ENCODE data around the gene PAN3. TPM values are rescaled to one million over a fixed set of nuclear protein-coding genes. Genes with fewer than 3 reads are reported as not detected.

The PAN3 gene
- total RNA-seq, 4 donors from 2014 or later: 5.5 to 14.7 (median 9.4) TPM

- no peak for ATAC-seq
- intact Hi-C loops (cut with DNase I; ENCODE audit: low total_unique reads): no loop called here
- no peak for DNase-seq
- no peaks in the 10 kb centered on the region for H3K4me1 ChIP-seq
- H3K9me3 ChIP-seq: no peaks in the 10 kb centered on the region
- no peak overlapping the region for H3K27ac ChIP-seq
- TF ChIP-seq CTCF (IDR thresholded peaks at IDR 0.05 in 4 of 5, conservative IDR thresholded peaks at IDR 0.05 in 1 of 5) (no peak), POLR2A (IDR thresholded peaks at IDR 0.05) (no peak)
- in situ Hi-C loops (cut with MboI; ENCODE audit: low sequenced_read_pairs in 4 of 4): no loop called here
- H3K27me3 ChIP-seq: no peaks in the 10 kb centered on the region
- peaks cover 0 to 8% of the 10 kb centered on the region in 2 donors for H3K36me3 ChIP-seq
- no peak overlapping the region for H3K4me3 ChIP-seq
Measured at GRCh38 chr13:28173793-28174192, 35.4 kb downstream of the PAN3 start.

DNA sequence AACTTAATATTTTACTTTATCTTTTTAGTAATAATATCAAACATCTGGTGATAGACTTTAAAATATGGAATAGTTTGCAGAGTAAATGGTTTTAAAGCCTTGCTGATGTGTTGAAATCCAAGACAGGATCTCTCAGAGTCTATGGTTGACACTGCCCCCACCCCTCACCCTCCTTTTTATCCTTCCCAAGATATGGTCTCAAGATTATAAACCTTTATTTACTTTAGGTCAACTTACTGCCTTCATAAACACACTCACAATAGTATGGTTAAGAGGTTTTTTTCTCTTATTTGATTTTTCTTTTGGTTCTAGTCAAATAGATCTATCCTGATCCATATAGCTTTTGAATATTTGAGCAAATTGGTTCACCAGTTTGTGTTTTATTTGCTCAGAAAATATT is 39.0 kb downstream of the PAN3 start:
- Histone ChIP-seq H3K27me3 (no peaks in the 10 kb centered on the region), H3K27ac (no peak overlapping the region), H3K9me3 (no peaks in the 10 kb centered on the region), H3K36me3 (peaks cover 0 to 8% of the 10 kb centered on the region in 2 donors), H3K4me1 (no peaks in the 10 kb centered on the region), H3K4me3 (no peak overlapping the region)
- DNase-seq: no peak
- intact Hi-C loops (cut with DNase I; ENCODE audit: low total_unique reads) (no loop called here), in situ Hi-C loops (cut with MboI; ENCODE audit: low sequenced_read_pairs in 4 of 4) (no loop called here)
- TF ChIP-seq POLR2A (IDR thresholded peaks at IDR 0.05): no peak
- TF ChIP-seq CTCF (IDR thresholded peaks at IDR 0.05 in 4 of 5, conservative IDR thresholded peaks at IDR 0.05 in 1 of 5): no peak
- no peak for ATAC-seq

GRCh38 chr13:28177877-28178276 is 39.5 kb downstream of the PAN3 start:
- no peaks in the 10 kb centered on the region for H3K27me3 ChIP-seq
- in situ Hi-C loops (cut with MboI; ENCODE audit: low sequenced_read_pairs in 4 of 4) (no loop called here), intact Hi-C loops (cut with DNase I; ENCODE audit: low total_unique reads) (no loop called here)
- no peak for DNase-seq
- H3K9me3 ChIP-seq: no peaks in the 10 kb centered on the region
- H3K36me3 ChIP-seq: peaks cover 0 to 8% of the 10 kb centered on the region in 2 donors
- no peak overlapping the region for H3K4me3 ChIP-seq
- no peak overlapping the region for H3K27ac ChIP-seq
- ATAC-seq: no peak
- H3K4me1 ChIP-seq: no peaks in the 10 kb centered on the region
- TF ChIP-seq POLR2A (IDR thresholded peaks at IDR 0.05) (no peak), CTCF (IDR thresholded peaks at IDR 0.05 in 4 of 5, conservative IDR thresholded peaks at IDR 0.05 in 1 of 5) (no peak)

DNA sequence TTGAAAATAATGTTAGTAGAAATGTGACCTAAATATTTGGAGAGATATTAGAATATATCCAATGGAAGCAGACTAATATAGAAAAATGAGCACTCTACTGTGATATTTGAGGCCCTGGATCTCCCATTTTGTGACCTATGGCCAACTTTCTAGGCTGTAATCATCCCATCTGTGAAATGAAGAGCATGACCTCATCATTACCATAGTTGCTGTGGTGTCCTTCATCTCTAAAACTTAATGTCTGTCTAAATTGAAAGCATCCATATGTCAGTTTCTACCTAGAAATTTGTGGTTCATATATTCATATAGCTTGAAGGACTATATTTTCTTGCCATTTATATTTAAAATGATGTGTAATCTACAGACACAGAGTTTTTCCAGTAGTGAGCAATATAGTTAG is 41.6 kb downstream of the PAN3 start:
- in situ Hi-C loops (cut with MboI; ENCODE audit: low sequenced_read_pairs in 4 of 4) (no loop called here), intact Hi-C loops (cut with DNase I; ENCODE audit: low total_unique reads) (no loop called here)
- no peak for ATAC-seq
- no peak overlapping the region for H3K27ac ChIP-seq
- no peaks in the 10 kb centered on the region for H3K27me3 ChIP-seq
- no peaks in the 10 kb centered on the region for H3K9me3 ChIP-seq
- no peak overlapping the region for H3K4me3 ChIP-seq
- TF ChIP-seq POLR2A (IDR thresholded peaks at IDR 0.05): no peak
- no peak for TF ChIP-seq CTCF (IDR thresholded peaks at IDR 0.05 in 4 of 5, conservative IDR thresholded peaks at IDR 0.05 in 1 of 5)
- no peak for DNase-seq
- H3K4me1 ChIP-seq: peaks cover 0 to under 1% of the 10 kb centered on the region in 2 donors
- peaks cover 0 to 8% of the 10 kb centered on the region in 2 donors for H3K36me3 ChIP-seq

DNA sequence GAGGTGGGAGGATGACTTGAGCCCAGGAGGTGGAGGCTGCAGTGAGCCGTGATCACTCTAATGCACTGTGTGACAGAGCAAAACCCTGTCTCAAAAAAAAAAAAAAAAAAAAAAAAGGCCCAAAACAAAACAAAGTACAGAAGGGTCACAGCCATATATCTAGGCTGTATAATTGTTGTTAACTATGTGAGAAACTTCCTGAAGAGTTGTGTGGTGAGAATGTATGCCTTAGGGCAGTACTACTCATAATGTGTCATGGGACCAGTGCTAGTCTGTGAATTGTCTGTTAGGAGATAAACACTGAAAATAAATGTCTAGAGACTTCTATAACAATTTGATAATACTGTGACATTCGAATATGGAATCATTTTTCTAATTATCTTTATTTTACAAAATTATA is 43.1 kb downstream of the PAN3 start:
- intact Hi-C loops (cut with DNase I; ENCODE audit: low total_unique reads) (no loop called here), in situ Hi-C loops (cut with MboI; ENCODE audit: low sequenced_read_pairs in 4 of 4) (no loop called here)
- DNase-seq (no peak), ATAC-seq (no peak)
- Histone ChIP-seq H3K36me3 (peaks cover 0 to 8% of the 10 kb centered on the region in 2 donors), H3K27ac (no peak overlapping the region), H3K4me3 (no peak overlapping the region), H3K27me3 (no peaks in the 10 kb centered on the region), H3K4me1 (peaks cover 0 to 3% of the 10 kb centered on the region in 2 donors), H3K9me3 (no peaks in the 10 kb centered on the region)
- TF ChIP-seq POLR2A (IDR thresholded peaks at IDR 0.05): no peak
- TF ChIP-seq CTCF (IDR thresholded peaks at IDR 0.05 in 4 of 5, conservative IDR thresholded peaks at IDR 0.05 in 1 of 5): no peak
